GM18508 (cell line): ENCODE data around the gene CFAP299.
"Not testable (repeated sequence)": the region's sequence is repeated elsewhere in the genome, so short reads cannot be mapped to it uniquely, and the experiment has no call there.

Source experiments
- ATAC-seq: cut with Tn5 transposase; IDR thresholded peaks from one replicate; pipeline ENCODE4 v1.9.1; 2021; ENCODE audit warnings: moderate number of reproducible peaks; ENCODE audit not compliant: insufficient read depth, unreplicated experiment

The CFAP299 gene

DNA sequence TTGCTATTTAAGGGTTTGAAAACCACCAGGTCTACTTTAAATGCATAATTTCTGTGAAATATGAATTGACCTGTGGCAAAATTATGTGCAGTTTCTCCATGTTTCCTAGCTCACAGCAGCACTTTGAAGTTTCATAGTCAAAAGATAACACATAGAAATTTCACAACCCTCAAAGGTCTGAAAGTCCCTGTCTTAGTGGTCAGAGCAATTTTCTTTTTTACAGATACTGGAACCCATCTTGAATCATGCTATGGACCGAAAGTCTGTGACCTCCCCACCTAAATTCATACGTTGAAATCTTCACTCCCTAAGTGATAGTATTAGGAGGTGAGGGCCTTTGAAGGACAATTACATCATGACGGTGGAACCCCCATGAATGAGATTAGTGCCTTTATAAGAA is 454.6 kb downstream of the CFAP299 start:
- ATAC-seq = no peak

DNA sequence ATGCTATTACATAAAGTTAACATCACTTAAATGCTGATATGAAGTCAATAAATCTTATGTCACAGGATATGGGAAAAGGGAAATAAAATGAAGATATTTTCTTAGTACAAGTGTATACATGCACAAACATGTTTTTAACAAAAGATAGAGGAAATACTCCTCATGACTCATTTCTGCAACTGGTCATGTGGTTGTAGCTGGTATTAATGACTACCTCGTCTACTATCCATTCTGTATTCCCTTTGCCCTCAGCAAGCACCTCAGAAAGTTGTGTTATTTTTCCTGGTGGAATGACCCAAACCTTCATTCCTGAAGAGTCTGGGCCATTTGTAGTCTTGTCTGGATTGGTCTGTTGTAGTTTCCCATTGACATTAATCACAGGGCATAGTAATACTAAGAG is 458.1 kb downstream of the CFAP299 start:
- not testable (repeated sequence) for ATAC-seq

DNA sequence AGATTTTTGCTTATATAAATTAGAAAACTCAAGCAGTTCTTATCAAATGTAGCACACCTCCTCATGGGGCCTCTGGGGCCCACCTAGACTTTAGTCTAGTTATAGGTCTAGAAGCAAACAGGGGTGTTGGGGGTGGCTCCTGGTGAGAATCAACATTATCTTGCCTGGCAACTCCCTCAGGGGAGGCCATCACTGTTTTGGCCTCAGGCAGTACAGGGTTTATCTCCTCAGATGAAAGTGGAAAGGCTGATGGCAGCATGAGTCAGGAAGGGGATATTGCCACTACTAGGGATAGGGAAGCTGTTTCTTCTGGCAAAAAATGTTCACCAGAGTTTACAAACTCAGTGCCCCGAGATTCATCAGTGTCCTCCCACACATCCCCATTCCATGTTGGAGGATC is 462.6 kb downstream of the CFAP299 start:
- ATAC-seq = no peak

DNA sequence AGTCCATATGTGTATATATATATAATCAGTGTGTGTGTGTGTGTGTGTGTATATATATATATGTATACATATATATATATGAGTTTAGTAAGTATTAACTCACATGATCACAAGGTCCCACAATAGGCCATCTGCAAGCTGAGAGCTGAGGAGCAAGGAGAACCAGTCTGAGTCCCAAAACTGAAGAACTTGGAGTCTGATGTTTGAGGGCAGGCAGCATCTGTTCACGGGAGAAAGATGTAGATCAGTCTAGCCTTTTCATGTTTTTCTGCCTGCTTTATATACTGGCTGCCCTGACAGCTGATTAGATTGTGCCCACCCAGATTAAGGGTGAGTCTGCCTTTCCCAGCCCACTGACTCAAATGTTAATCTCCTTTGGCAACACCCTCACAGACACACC is 465.2 kb downstream of the CFAP299 start:
- ATAC-seq = not testable (repeated sequence)

DNA sequence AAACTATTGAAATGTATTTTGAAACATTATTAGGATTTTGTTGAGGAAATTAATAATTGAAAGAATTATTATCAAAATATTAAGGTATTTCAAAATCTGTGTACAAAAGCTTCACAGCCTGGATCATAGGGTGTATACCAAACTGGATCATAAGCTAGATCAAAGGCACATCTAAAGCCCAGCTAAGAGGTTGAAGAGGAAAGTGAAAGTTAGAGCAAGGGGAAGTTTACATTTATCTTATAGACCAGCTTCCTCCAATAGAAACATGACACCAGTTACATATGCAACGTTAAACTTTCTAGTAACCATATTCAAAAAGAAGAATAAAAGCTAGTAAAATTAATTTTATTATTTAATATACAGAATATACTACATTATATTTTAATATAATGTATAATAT is 467.8 kb downstream of the CFAP299 start:
- ATAC-seq = no peak

DNA sequence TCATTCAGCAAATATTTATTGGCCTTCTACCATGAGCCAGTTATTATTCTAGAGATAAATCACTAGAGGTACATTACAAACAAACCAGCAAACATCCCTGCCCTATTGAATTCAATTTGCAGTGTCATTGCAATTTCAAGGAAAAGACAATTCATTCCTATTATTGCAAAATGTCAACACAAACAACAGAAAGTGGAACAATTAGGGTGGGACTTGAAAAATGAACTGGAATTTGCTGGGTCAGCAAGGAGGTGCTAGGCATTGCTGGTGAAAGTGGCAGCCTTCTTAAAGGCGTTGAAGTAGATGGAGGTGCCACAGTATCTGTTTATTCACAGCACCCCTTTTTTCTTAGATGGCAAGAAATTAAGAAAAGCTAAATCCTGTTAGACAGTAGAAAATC is 470.9 kb downstream of the CFAP299 start:
- ATAC-seq = no peak

DNA sequence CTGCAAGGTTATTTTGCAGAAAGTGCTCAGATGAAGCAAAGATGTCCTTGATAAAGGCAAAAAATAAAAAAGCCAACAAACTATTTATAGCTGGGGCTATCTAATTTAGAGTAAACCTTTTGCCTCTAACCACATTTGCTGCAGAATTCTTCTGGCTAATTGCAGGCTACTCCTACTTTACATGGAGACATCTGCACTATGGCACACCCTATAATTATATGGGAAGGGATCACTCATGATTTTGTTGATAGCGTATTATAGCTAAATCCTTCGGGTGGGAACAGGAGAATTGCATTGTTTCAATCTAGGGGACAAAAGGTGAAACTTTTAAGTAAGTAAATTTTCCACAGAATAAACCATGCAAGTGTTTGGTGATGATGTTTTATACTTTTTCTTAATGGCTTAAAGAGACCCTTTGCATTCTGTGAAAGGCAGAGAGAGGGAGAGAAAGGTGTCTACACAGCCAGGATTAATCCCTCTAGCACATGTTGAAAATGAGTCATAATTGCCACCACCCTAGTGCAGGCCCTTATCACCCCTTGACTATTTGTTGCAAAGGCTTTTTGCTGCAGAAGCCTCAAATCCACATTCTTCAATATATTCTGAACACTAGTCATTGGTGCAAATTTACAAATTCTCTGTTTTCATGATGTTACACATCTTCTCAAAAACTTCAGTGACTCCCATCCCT is 473.7 kb downstream of the CFAP299 start:
- ATAC-seq = no peak

DNA sequence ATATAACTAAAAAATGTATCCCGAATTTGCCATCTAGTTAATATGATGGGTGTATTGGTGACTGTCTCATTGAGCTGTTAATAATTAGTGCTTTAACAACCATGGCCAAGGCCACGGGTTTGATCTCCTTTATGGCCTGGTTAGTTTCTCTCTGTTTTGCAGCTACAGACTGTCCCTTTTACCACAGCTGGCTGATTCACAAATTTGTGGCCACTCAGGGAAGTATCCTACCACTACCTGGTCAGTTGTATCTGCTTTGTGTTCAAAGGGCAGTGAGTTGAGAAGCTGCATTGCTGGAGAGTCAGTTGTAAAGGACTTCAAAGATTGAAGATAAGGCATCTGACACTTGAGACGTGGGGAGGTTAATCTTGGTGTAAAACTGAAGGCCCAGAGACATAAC is 475.9 kb downstream of the CFAP299 start:
- no peak for ATAC-seq

DNA sequence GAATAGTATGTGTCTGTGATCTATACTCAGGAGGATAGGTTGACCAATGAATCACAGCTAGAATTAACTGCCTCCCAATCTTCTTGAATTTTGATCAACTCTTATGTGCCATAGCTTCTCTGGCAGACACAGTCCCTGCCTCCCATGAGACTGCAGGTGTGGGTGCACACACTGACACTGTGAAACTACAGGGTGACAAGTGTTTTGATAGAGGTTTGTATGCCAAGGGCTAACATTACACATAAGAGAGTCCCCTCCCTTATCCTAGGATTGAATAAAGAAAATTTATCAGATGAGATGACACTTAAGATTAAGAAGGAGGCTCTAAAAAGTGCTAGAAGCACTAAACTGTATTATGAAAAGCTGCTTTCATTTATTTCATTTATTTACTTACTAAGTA is 476.6 kb downstream of the CFAP299 start:
- no peak for ATAC-seq

DNA sequence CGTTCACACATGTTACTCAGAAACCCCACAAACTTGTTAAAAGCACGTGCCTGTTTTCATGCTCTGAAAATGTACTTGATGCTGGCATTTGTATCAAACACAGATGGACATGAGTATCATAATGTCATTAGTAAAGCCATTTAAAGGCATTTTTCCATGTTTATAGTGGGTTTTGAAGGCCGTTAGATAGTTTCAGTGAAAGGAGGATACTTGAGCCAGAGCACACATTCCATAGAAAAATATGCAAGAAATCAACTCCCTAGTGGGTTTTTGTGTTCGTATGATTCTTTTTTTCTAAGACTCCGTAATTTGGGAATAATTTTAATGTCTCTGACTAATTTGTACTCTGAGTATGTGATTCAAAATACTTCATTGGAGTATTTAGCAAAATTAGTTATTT is 478.7 kb downstream of the CFAP299 start:
- no peak for ATAC-seq

DNA sequence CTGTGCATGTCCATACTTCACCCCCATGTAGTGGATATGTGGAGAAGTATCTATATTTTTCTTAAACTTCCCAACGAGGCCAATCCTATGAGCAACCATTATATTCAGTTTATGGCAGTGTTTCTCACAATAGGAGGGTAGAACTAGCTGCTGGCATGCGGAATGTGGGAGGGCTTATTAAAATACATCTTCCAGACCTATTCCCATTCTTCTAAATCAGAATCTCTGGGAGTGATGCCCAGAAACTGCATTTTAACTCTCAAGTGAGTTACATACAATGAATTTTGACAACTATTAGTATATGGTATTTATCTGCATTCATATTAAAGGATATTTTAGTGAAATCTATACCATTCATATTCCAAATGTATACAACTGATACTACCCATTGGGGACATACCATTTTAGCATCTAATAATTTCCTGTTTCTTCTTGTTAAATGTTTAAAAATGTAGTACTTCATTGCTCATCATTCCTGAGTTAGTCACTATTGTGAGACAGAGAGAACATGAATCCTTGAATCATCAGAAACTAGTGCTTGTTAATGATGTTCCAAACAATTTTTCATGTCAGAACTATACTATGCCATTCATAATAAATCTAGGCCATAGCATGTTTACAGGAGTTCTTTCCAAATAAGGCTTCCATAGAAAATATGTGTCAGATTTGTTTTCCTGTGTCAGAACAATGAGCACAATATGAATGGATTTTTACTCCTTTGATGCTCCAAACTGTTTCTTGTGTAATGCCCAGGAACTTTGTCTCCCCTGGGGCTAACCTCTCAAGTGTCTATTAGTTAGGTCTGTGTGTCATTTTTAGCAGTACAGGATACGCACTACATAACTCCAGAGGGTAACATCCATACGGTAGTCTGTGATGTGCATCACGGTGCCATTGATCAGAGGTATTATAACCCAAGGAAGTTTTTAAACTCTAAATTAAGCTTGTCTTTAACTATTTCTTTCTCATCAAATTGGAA is 496.1 kb downstream of the CFAP299 start:
- no peak for ATAC-seq

DNA sequence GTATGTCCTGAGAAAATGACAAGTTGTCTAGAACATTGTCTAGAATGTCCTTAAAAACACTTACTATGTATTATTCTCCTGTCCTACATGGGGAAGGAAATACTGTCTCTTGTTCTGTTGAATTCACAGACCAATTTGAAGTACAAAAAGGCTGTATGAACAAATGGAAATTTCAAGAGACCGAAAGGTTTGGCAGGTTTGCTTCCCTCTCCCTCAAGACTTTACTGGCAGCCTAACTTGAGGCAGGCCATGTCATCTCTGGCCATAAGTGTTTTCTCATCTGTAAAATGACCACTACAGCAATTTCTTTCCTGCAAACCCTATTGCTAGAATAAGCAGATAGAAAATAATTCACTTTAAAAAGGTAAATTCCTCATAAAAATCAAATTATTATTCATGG is 503.8 kb downstream of the CFAP299 start:
- no peak for ATAC-seq

DNA sequence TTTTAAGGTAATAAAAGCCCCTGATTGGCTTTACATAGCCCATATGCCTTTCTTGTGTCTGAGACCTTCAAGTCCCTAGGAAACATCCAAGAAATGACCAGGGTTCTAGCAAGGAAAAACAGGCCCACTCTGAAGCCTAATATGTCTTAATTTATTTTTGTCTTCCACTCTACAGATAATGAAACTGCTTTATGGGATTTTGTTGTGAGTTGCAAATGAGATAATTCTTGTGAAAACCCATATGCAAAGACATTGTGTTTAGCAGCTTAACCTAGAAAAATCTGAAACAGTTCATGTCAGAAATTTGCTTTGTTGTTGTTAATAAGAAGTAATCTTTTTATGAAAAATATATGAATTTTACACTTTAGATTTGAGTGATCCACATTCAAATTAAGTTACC is 504.3 kb downstream of the CFAP299 start:
- ATAC-seq = no peak

DNA sequence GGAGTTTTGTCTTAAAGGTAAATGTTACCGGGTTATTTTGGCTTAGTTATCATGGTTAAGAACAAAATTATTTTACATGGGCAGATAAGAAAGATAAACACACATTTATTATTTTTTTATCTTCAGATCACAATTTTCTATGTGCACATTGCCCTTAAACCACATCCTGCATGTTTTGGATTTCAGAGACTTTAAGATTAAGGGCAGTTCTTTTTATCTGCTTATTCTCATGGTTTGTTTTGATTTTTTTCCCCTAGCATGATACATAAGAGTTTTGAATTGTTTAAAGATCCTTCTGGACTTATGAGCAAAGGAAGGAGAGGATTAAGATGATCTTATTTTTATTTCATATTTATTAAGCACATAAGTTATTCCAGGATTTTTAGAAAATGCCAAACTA is 504.9 kb downstream of the CFAP299 start:
- ATAC-seq = no peak

DNA sequence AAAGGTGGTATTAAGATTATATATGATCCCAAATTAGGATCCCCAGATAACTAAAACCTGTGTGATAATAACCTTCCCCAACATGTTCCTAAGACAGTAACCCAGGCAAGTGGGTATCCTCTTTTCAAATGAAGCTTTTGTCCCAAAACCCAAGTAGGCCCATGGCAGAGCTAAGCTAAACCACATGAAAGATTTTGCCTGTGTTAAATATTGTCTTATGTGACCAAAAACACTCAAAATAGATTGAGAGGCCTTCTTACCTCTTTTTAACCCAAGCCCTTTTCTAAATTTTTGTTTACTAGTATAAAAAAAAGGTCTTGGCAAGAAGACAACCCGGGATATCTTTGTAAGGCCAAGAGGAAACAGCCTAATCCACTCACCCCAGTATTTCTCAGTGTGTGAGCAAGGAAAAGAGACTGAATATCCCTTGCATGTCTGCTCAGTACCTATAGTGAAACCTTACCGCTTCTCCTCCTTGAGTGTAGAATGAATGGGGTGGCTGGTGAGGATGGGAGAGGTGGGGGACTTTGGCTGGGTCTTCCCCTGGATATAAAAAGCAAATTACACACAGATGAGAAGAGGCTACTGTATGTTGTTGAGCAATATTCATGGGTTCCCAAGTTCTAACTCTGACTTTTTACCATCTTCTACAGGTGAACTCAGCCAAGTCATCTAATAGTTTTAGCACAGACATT is 506.2 kb downstream of the CFAP299 start:
- ATAC-seq = peak; percentile 55

DNA sequence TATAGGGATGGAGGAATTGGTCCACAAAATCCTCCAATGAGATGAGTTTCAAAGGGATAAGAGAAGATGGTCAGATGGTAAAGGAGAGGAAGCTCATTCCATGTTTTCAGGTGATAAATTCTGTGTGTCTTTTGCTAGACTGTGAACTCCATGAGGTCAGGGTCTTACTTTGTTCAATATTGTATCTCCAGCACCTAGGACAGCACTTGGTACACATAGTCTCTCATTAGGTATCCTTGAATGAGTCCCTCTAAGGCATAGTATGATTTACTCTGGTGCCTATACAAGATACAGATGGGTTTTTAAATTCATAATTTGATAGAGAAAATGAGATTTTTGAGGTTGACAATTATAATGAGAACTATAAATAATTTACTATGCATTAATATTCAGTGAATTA is 510.7 kb downstream of the CFAP299 start:
- no peak for ATAC-seq

DNA sequence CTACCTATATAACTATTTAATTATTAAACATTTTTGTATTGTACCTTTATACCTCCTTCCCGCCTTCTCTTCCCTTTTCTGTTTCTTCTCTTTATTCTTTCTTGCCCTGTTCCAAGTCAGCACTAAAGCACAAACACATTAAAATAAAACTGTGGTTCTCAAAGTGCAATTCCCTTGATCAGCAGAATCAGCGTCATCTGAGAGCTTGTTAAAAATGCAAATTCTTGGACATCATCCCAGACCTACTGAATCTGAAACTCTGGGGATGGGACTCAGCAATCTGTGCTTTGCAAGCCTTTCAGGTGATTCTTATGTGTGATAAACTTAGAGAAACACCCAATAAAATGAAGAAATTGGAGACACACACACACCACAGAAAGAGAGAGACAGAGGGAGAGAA is 516.5 kb downstream of the CFAP299 start:
- ATAC-seq = no peak

DNA sequence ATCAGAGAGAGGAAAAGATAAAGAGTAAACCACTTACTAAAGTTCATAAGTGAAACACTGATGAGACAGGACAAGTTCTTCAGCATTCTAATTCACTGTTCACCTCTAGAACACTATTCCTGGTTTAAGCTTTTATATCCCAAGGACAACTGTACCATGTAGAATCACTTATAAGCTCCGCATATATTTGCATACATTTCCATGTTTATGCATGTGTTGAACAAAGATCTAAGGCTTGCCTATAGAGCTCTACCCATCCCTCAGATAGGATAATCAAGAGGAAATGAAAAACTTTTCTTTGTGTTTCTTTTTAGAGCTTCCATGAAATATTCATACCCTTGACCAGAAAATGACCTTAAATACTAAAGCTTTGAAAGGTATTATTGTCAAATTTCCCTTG is 538.0 kb downstream of the CFAP299 start:
- ATAC-seq = no peak

DNA sequence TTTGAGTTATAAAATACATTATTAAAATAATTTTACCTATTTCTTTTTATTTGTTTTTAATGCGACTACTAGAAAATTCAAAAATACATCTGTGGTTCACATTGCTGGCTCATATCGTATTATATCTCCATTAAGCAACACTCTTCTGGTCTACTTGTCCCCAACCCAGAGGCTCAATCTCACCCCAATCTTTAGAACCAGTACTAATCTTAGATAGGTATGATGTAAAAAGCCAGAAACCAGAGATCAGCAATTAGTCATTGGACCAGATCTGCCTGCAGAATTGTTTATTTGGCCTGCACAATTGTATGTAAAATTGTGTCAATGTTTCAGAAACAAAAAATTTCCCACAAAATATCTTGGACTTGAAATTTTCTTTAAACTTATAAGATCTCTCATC is 539.4 kb downstream of the CFAP299 start:
- no peak for ATAC-seq

DNA sequence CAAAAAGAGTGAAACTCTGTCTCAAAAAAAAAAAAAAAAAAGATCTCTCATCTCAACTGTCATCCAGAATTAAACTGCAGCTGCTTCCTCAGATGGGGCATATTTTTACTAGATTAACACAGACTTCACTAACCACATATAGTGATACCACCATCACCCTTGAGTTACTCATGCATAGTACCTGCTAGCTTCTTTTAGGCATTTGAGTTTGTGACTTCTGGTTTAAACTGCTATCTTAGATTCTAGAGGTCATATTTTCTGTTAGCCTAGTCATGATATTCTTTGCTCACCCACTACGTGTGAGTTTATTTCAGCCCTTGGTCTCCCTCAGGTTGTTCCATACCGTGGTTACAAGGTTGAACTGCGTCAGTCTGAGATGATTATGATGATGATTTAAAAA is 540.1 kb downstream of the CFAP299 start:
- ATAC-seq = peak; percentile 91

DNA sequence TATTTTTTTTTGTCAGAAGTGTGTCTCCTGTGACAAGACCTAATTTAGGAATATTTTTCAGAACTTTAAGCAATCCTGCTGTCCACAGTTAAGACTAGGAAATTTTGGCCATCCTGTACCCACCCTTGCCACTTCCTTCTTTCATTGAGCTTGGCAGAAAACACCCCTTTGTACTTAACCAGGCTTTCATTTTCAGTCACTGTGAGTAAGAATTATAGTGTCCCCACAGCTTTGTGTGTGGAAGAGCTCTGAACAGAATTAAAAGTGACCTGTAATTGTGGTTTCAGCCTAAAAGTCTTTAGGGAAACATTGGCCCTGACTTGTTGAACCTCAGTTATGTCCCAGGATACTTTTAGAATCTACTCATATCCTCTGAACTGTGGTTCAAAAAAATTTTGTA is 541.3 kb downstream of the CFAP299 start:
- peak; percentile 54 for ATAC-seq
